HT1080 (cell line): ENCODE data around the gene LDLRAD4. TPM values are rescaled to one million over a fixed set of nuclear protein-coding genes. Genes with fewer than 3 reads are reported as not detected.

ENCODE experiments used
- DNase-seq: peaks from one replicate; pipeline ENCODE4 v3.0.0-alpha.2; 2015; ENCODE audit warnings: low read depth
- total RNA-seq: library from RNA; depleted of rRNA; stranded (reverse); fragments of >200 nt; shearing (Covaris generic); gene quantifications from 2 replicates; pipeline ENCODE4 v1.2.3, GENCODE V29; 2014

Gene LDLRAD4
- total RNA-seq, 1 experiment from 2014 or later = not detected

GRCh38 chr18:13265008-13265910 is 46.7 kb downstream of the LDLRAD4 start:
- DNase-seq = no peak

GRCh38 chr18:13265911-13266217 is 47.3 kb downstream of the LDLRAD4 start:
- no peak for DNase-seq

- DNase-seq = no peak
Observed at GRCh38 chr18:13266218-13267100, 47.9 kb downstream of the LDLRAD4 start.

- peak; percentile 11 for DNase-seq
Observed at GRCh38 chr18:13267431-13267873, 48.9 kb downstream of the LDLRAD4 start.

- no peak for DNase-seq
Observed at GRCh38 chr18:13268158-13269012, 49.8 kb downstream of the LDLRAD4 start.

- no peak for DNase-seq
Observed at GRCh38 chr18:13269013-13269280, 50.4 kb downstream of the LDLRAD4 start.

GRCh38 chr18:13269521-13270011 is 51.0 kb downstream of the LDLRAD4 start:
- DNase-seq = no peak

GRCh38 chr18:13270279-13270855 is 51.8 kb downstream of the LDLRAD4 start:
- DNase-seq = no peak

- DNase-seq = no peak
Observed at GRCh38 chr18:13271302-13271911, 52.8 kb downstream of the LDLRAD4 start.

- no peak for DNase-seq
Observed at GRCh38 chr18:13272416-13272815, 53.9 kb downstream of the LDLRAD4 start.

GRCh38 chr18:13273800-13274199 is 55.2 kb downstream of the LDLRAD4 start:
- DNase-seq = no peak

- DNase-seq = no peak
Observed at GRCh38 chr18:13275075-13275474, 56.5 kb downstream of the LDLRAD4 start.

GRCh38 chr18:13276530-13277520 is 58.3 kb downstream of the LDLRAD4 start:
- no peak for DNase-seq

- no peak for DNase-seq
Observed at GRCh38 chr18:13278062-13278630, 59.6 kb downstream of the LDLRAD4 start.

GRCh38 chr18:13279181-13280069 is 60.9 kb downstream of the LDLRAD4 start:
- no peak for DNase-seq

- DNase-seq = peak; percentile 46
Observed at GRCh38 chr18:13280070-13280795, 61.7 kb downstream of the LDLRAD4 start.

- DNase-seq = no peak
Observed at GRCh38 chr18:13281406-13281805, 62.8 kb downstream of the LDLRAD4 start.
